GM12878 (cell line): ENCODE data around the gene TCEAL7. TPM values are rescaled to one million over a fixed set of nuclear protein-coding genes. Genes with fewer than 3 reads are reported as not detected.
"Not testable (repeated sequence)": the region's sequence is repeated elsewhere in the genome, so short reads cannot be mapped to it uniquely, and the experiment has no call there.

ENCODE experiments used
- ATAC-seq: fragments of 200-7000 bp; cut with Tn5 transposase; 3 replicates; pipeline ENCODE4 v1.9.1; 2020; ENCODE audit warnings: mild to moderate bottlenecking, moderate library complexity
- BruUV-seq: library from RNA; stranded (reverse); fragments of 400-500 nt; replicated peaks from 2 replicates; lab custom pipeline; 2021; lab: Mats Ljungman, UMichigan
- CTCF ChIA-PET: fragments of 300-600 bp; sonication (Branson Sonifier 250); formaldehyde crosslinking; extraction: SDS; loops from one replicate; lab custom pipeline; 2021; ENCODE audit warnings: inconsistent platforms; lab: Yijun Ruan, JAX
- POLR2A ChIA-PET: fragments of 350-600 bp; formaldehyde crosslinking; extraction: SDS; loops from one replicate; lab custom pipeline; 2021; ENCODE audit warnings: inconsistent platforms; lab: Charles Lee
- RAD21 ChIA-PET: fragments of 300-600 bp; sonication (Branson Sonifier 250); formaldehyde crosslinking; loops from one replicate; lab custom pipeline; 2023; ENCODE audit warnings: antibody characterized with exemption; ENCODE audit not compliant: unreplicated experiment; lab: Charles Lee
- SMC1A ChIA-PET: fragments of 300-600 bp; sonication (Branson Sonifier 250); formaldehyde crosslinking; loops from one replicate; lab custom pipeline; 2023; ENCODE audit not compliant: unreplicated experiment, uncharacterized antibody; lab: Charles Lee
- DNase-seq: peaks from one replicate; pipeline ENCODE4 v3.0.0-alpha.2; 2011; ENCODE audit warnings: low read depth, low spot score
- FAIRE-seq: peaks from 3 replicates; lab custom pipeline; 2011; peaks lifted over from hg19 to GRCh38; lab: Jason Lieb, UNC
- H2AFZ ChIP-seq: 2 replicates; pipeline ENCODE4 v1.6.0; 2011; ENCODE audit warnings: low read depth, low read length, control low read depth; ENCODE audit not compliant: control insufficient read depth
- H3K27ac ChIP-seq: 2 replicates; pipeline ENCODE4 v1.5.1; 2011; ENCODE audit warnings: control low read depth; ENCODE audit not compliant: control insufficient read depth, insufficient read depth
- H3K27me3 ChIP-seq, 2 experiments: replicated peaks in 1 of 2; 2 replicates each; pipeline versions ENCODE4 v1.6.0 to v1.6.1; 2011; ENCODE audit warnings: low read length in 1 of 2; ENCODE audit not compliant: control insufficient read depth in 2 of 2, insufficient read depth in 2 of 2
- H3K36me3 ChIP-seq, 2 experiments: 2 replicates each; pipeline ENCODE4 v1.5.1; 2011; ENCODE audit warnings: low read length in 1 of 2; ENCODE audit not compliant: control insufficient read depth in 2 of 2, insufficient read depth in 2 of 2
- H3K4me1 ChIP-seq: 2 replicates; pipeline ENCODE4 v1.6.1; 2011; ENCODE audit warnings: mild to moderate bottlenecking, low read length, moderate library complexity, mixed read lengths; ENCODE audit not compliant: control insufficient read depth, insufficient read depth
- H3K4me2 ChIP-seq: 2 replicates; pipeline ENCODE4 v1.6.0; 2011; ENCODE audit warnings: control low read depth; ENCODE audit not compliant: control insufficient read depth, insufficient read depth
- H3K4me3 ChIP-seq: fragments of 200-600 bp; sonication (generic); 2 replicates; pipeline ENCODE4 v1.5.1; 2016
- H3K79me2 ChIP-seq: 2 replicates; pipeline ENCODE4 v1.6.0; 2011; ENCODE audit warnings: low read length; ENCODE audit not compliant: control insufficient read depth, insufficient read depth
- H3K9ac ChIP-seq: 2 replicates; pipeline ENCODE4 v1.8.0; 2011; ENCODE audit warnings: low read length, control low read depth, mixed read lengths; ENCODE audit not compliant: control insufficient read depth, insufficient read depth
- H3K9me3 ChIP-seq: replicated peaks from 3 replicates; pipeline ENCODE4 v1.5.1; 2011; ENCODE audit warnings: mild to moderate bottlenecking, low read length; ENCODE audit not compliant: control insufficient read depth, insufficient read depth
- H4K20me1 ChIP-seq: 2 replicates; pipeline ENCODE4 v1.6.0; 2011; ENCODE audit not compliant: control insufficient read depth, insufficient read depth
- ATF3 ChIP-seq: IDR thresholded peaks from 2 replicates; pipeline ENCODE4 v1.6.1; 2011; ENCODE audit warnings: low read depth, mild to moderate bottlenecking, low read length, moderate library complexity, borderline replicate concordance; ENCODE audit errors: extremely low read depth
- BHLHE40 ChIP-seq, 2 experiments: fragments of 450-650 bp in 1 of 2; IDR thresholded peaks; 2 replicates each; pipeline ENCODE4 v1.6.1; 2011 to 2017; ENCODE audit warnings: low read depth in 2 of 2, borderline replicate concordance in 1 of 2, improper control_type of control experiment in 1 of 2, low read length in 1 of 2, mild to moderate bottlenecking in 1 of 2
- BMI1 ChIP-seq: fragments of 450-650 bp; IDR thresholded peaks from 2 replicates; pipeline ENCODE4 v1.6.1; 2016; ENCODE audit warnings: mild to moderate bottlenecking, moderate library complexity, borderline replicate concordance
- MYB ChIP-seq: fragments of 150-350 bp; IDR thresholded peaks from 2 replicates; pipeline ENCODE4 v1.6.1; 2014; ENCODE audit warnings: mild to moderate bottlenecking, low read depth, low read length, borderline replicate concordance
- STAT3 ChIP-seq: IDR thresholded peaks from 2 replicates; pipeline ENCODE4 v1.6.1; 2011; ENCODE audit warnings: low read depth, low read length, improper control_type of control experiment
- WGBS: methylation state at CpG from one replicate; pipeline ENCODE4 v1.1.6; 2016; ENCODE audit warnings: low lambda C conversion rate; ENCODE audit not compliant: insufficient replicate concordance, insufficient coverage; ENCODE audit errors: missing lambda C conversion rate; 5-methylcytosine and 5-hydroxymethylcytosine counted together
- in situ Hi-C: fragments of 300-500 bp; cut with MboI; formaldehyde crosslinking; loops from 9 replicates; pipeline ENCODE4 v1.14.3; 2018; ENCODE audit warnings: mixed read lengths
- intact Hi-C: fragments of 100-400 bp; cut with micrococcal nuclease; formaldehyde crosslinking; loops from one replicate; pipeline ENCODE4 v1.14.2; 2022; ENCODE audit not compliant: unreplicated experiment
- polyA plus RNA-seq, 11 experiments: library from polyadenylated mRNA; depleted of rRNA in 4 of 11; unstranded in 6 of 11; stranded (reverse) in 5 of 11; fragments of >200 nt; fragmentation: Nextera tagmentation in 4 of 11; fragmentation: Illumina TruSeq in 1 of 11; extraction: Ambion mirVana in 4 of 11; extraction: Trizol in 1 of 11; gene quantifications; 1 replicate in 1 of 11; 2 replicates in 10 of 11; pipeline versions ENCODE4 v1.2.1 to v1.2.3, GENCODE V29; 2011 to 2016; ENCODE audit warnings: inconsistent platforms in 2 of 11, missing spikeins in 2 of 11, low read depth in 1 of 11
- total RNA-seq, 4 experiments: library from RNA; depleted of rRNA in 3 of 4; stranded (reverse); fragments of >200 nt in 3 of 4; fragmentation: Illumina TruSeq in 1 of 4; extraction: Trizol in 1 of 4; gene quantifications; 2 replicates each; pipeline versions ENCODE4 v1.2.1 to v1.2.3, GENCODE V29; 2013 to 2021
- TF ChIP-seq, protein P1 (sequence below): fragments of 450-650 bp; IDR thresholded peaks from 2 replicates; pipeline ENCODE4 v1.6.1; 2018; ENCODE audit warnings: borderline replicate concordance, mild to moderate bottlenecking; ENCODE audit not compliant: partially characterized antibody

Gene TCEAL7
- total and polyA plus RNA-seq, 10 of the 15 experiments (the other 5 are each of a cell fraction or from before 2014, with no cell fraction given) = not detected

DNA sequence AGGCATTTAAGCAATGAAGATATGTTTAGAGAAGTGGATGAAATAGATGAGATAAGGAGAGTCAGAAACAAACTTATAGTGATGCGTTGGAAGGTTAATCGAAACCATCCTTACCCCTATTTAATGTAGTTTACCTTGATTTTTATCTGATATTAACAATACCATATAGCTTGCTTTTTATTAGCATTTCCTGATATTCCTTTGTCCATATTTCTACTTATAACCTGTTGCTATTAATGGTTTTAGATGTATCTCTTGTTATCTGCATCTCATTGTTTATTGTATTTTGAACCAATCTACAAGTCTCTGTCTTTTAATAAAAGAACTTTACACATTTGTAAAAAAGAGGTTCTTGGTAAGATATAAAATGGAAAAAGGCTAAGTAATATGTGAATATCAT is 27.8 kb downstream of the TCEAL7 start (continued):
- TF ChIP-seq BMI1 (no peak), MYB (no peak), BHLHE40 (IDR thresholded peaks at IDR 0.05; ENCODE audit: borderline replicate concordance in 1 of 2, low read depth in 2 of 2, low read length in 1 of 2) (no peak), ATF3 (no peak), STAT3 (no peak)
- TF ChIP-seq, protein P1, sequence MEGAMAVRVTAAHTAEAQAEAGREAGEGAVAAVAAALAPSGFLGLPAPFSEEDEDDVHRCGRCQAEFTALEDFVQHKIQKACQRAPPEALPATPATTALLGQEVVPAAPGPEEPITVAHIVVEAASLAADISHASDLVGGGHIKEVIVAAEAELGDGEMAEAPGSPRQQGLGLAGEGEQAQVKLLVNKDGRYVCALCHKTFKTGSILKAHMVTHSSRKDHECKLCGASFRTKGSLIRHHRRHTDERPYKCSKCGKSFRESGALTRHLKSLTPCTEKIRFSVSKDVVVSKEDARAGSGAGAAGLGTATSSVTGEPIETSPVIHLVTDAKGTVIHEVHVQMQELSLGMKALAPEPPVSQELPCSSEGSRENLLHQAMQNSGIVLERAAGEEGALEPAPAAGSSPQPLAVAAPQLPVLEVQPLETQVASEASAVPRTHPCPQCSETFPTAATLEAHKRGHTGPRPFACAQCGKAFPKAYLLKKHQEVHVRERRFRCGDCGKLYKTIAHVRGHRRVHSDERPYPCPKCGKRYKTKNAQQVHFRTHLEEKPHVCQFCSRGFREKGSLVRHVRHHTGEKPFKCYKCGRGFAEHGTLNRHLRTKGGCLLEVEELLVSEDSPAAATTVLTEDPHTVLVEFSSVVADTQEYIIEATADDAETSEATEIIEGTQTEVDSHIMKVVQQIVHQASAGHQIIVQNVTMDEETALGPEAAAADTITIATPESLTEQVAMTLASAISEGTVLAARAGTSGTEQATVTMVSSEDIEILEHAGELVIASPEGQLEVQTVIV = no peak

DNA sequence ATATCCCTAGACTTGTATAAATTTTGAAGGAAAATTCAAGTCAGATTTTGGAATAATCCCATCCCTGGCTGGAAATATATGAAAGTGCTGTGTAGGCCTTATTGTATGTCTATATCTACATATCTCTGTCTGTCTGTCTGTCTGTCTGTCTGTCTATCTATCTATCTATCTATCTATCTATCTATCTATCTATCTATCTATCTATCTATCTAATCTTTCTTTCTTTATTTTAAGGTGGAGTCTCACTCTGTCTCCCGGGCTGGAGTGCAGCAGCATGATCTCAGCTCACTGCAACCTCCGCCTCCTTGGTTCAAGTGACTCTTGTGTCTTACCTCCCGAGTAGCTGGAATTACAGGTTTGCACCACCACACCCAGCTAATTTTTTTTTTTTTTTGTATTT is 29.6 kb downstream of the TCEAL7 start:
- DNase-seq, H3K36me3 ChIP-seq, intact Hi-C loops, H3K79me2 ChIP-seq, H4K20me1 ChIP-seq, POLR2A ChIA-PET, CTCF ChIA-PET, H3K4me3 ChIP-seq, BruUV-seq, H3K4me1 ChIP-seq, FAIRE-seq, RAD21 ChIA-PET, ATAC-seq, H3K9me3 ChIP-seq, H3K27ac ChIP-seq, SMC1A ChIA-PET, H3K4me2 ChIP-seq, H2AFZ ChIP-seq, in situ Hi-C loops, H3K27me3 ChIP-seq, H3K9ac ChIP-seq: not testable (repeated sequence)
- WGBS = 35% methylated on average over 3 of the region's 3 CpGs
